Raji (cell line): ENCODE measurements around the gene ACTR5.
A peak's percentile ranks its signal among the peaks of the same experiment; 100 is the strongest.

ENCODE experiments used
- POLR2A ChIP-seq: IDR thresholded peaks from 2 replicates; pipeline ENCODE4 v1.6.1; 2011; ENCODE audit warnings: low read depth, low read length, control low read depth; ENCODE audit not compliant: insufficient read depth

ACTR5 gene

GRCh38 chr20:38804682-38805501 is 56.6 kb downstream of the ACTR5 start:
- TF ChIP-seq POLR2A: no peak

- peak; percentile 88 for TF ChIP-seq POLR2A
Observed at GRCh38 chr20:38805502-38805957, 57.3 kb downstream of the ACTR5 start, which contains the start of gene PPP1R16B. Gene PPP1R16B, plus strand, starts transcription at chr20:38805697. Its CDS starts 30,229 bp downstream, at chr20:38835926.

GRCh38 chr20:38805958-38806854 is 57.9 kb downstream of the ACTR5 start:
- no peak for TF ChIP-seq POLR2A

GRCh38 chr20:38806855-38807655 is 58.8 kb downstream of the ACTR5 start:
- TF ChIP-seq POLR2A: peak; percentile 35; the same call in 1 of the 2 replicates

GRCh38 chr20:38809942-38810341 is 61.7 kb downstream of the ACTR5 start:
- no peak for TF ChIP-seq POLR2A

- TF ChIP-seq POLR2A: no peak
Observed at GRCh38 chr20:38810926-38811630, 62.8 kb downstream of the ACTR5 start.

- TF ChIP-seq POLR2A: no peak
Observed at GRCh38 chr20:38811769-38812168, 63.5 kb downstream of the ACTR5 start.

- no peak for TF ChIP-seq POLR2A
Observed at GRCh38 chr20:38812182-38812581, 63.9 kb downstream of the ACTR5 start.

- TF ChIP-seq POLR2A: no peak
Observed at GRCh38 chr20:38812709-38813573, 64.7 kb downstream of the ACTR5 start.

- TF ChIP-seq POLR2A: no peak
Observed at GRCh38 chr20:38815446-38815845, 67.2 kb downstream of the ACTR5 start.

- TF ChIP-seq POLR2A: no peak
Observed at GRCh38 chr20:38818113-38819065, 70.1 kb downstream of the ACTR5 start.
